GM10847 (cell line): Measurements from ENCODE around the gene MAD1L1.

Experiments used
- POLR2A ChIP-seq: IDR thresholded peaks from 2 replicates; pipeline ENCODE4 v1.6.1; 2011; ENCODE audit not compliant: insufficient read length; ENCODE audit errors: extremely low read depth

Gene MAD1L1

GRCh38 chr7:1940863-1941262, 291.9 kb downstream of the MAD1L1 start:
- no peak for TF ChIP-seq POLR2A

- no peak for TF ChIP-seq POLR2A
These were observed 292.4 kb downstream of the MAD1L1 start for GRCh38 chr7:1940402-1940786.

- no peak for TF ChIP-seq POLR2A
These were observed 293.0 kb downstream of the MAD1L1 start for GRCh38 chr7:1939434-1940401.

- TF ChIP-seq POLR2A, result no peak
These were observed 293.8 kb downstream of the MAD1L1 start for GRCh38 chr7:1938788-1939433.

GRCh38 chr7:1937252-1937605, 295.5 kb downstream of the MAD1L1 start:
- no peak for TF ChIP-seq POLR2A

GRCh38 chr7:1936531-1937251, 296.1 kb downstream of the MAD1L1 start:
- no peak for TF ChIP-seq POLR2A

- no peak for TF ChIP-seq POLR2A
These were observed 296.8 kb downstream of the MAD1L1 start for GRCh38 chr7:1936006-1936310.

- TF ChIP-seq POLR2A, result no peak
These were observed 297.4 kb downstream of the MAD1L1 start for GRCh38 chr7:1935176-1936005.

GRCh38 chr7:1934756-1935155, 298.0 kb downstream of the MAD1L1 start:
- no peak for TF ChIP-seq POLR2A

GRCh38 chr7:1934017-1934416, 298.7 kb downstream of the MAD1L1 start:
- TF ChIP-seq POLR2A, result no peak

- TF ChIP-seq POLR2A, result no peak
These were observed 299.5 kb downstream of the MAD1L1 start for GRCh38 chr7:1933066-1933750.

- TF ChIP-seq POLR2A, result no peak
These were observed 300.8 kb downstream of the MAD1L1 start for GRCh38 chr7:1931951-1932270.

GRCh38 chr7:1931256-1931950, 301.3 kb downstream of the MAD1L1 start:
- no peak for TF ChIP-seq POLR2A
